ENCODE measurements around the gene CFAP70.

- TF ChIP-seq CTCF (IDR thresholded peaks at IDR 0.05) = no peak
- TF ChIP-seq POLR2A (IDR thresholded peaks at IDR 0.05) = no peak
- no peak for TF ChIP-seq POLR2AphosphoS5 (IDR thresholded peaks at IDR 0.05)
- no peak for TF ChIP-seq EP300 (IDR thresholded peaks at IDR 0.05)
These were observed 27.9 kb upstream of the CFAP70 start for GRCh38 chr10:73386583-73386982.
